Esophagus squamous epithelium (tissue), 5 donors: ENCODE data around the gene ARL10. TPM values are rescaled to one million over a fixed set of nuclear protein-coding genes. Genes with fewer than 3 reads are reported as not detected.
A peak's percentile ranks its signal among the peaks of the same experiment; 100 is the strongest.

ENCODE experiments used
- DNase-seq: peaks from one replicate; lab custom pipeline; 2025; lab: John Stamatoyannopoulos, UW
- H3K27ac ChIP-seq, 4 donors: fragments of 200-600 bp; sonication (generic); one replicate each; pipeline ENCODE4 v1.5.1; 2016 to 2019; ENCODE audit warnings: mild to moderate bottlenecking in 1 of 4
- H3K27me3 ChIP-seq, 4 donors: fragments of 200-600 bp; sonication (generic); 1 replicate in 3 of 4; 2 replicates in 1 of 4; pipeline versions ENCODE4 v1.5.1 to v1.6.0; 2017 to 2021; ENCODE audit warnings: antibody characterized with exemption in 1 of 4
- H3K36me3 ChIP-seq, 3 donors: fragments of 200-600 bp; sonication (generic); one replicate each; pipeline ENCODE4 v1.5.1; 2016 to 2019
- H3K4me1 ChIP-seq, 3 donors: fragments of 200-600 bp; sonication (generic); one replicate each; pipeline ENCODE4 v1.5.1; 2017 to 2019
- H3K4me3 ChIP-seq, 4 donors: fragments of 200-600 bp; sonication (generic); 1 replicate in 3 of 4; 2 replicates in 1 of 4; pipeline ENCODE4 v1.5.1; 2016 to 2019; ENCODE audit warnings: mild to moderate bottlenecking in 2 of 4, moderate library complexity in 1 of 4
- H3K9me3 ChIP-seq, 3 donors: fragments of 200-600 bp; sonication (generic); one replicate each; pipeline ENCODE4 v1.5.1; 2016 to 2019
- CTCF ChIP-seq, 6 experiments: fragments of 450-650 bp in 4 of 6; fragments of 200-600 bp in 2 of 6; sonication (generic) in 2 of 6; IDR thresholded peaks; one replicate each; pipeline ENCODE4 v1.5.1; 2016 to 2019; ENCODE audit warnings: antibody characterized with exemption in 6 of 6, mild to moderate bottlenecking in 4 of 6, moderate library complexity in 4 of 6
- POLR2A ChIP-seq, 4 donors: fragments of 450-650 bp; IDR thresholded peaks; one replicate each; pipeline ENCODE4 v1.6.1; 2017; ENCODE audit warnings: antibody characterized with exemption in 4 of 4, mild to moderate bottlenecking in 4 of 4, moderate library complexity in 3 of 4
- WGBS, 2 donors: methylation state at CpG; one replicate each; pipeline ENCODE4 v1.1.5; 2018; 5-methylcytosine and 5-hydroxymethylcytosine counted together
- intact Hi-C: fragments of 100-400 bp; cut with DNase I; formaldehyde crosslinking; loops from one replicate; pipeline ENCODE4 v1.15.0; 2022
- total RNA-seq, 4 donors: library from RNA; depleted of rRNA; stranded (reverse); fragments of >200 nt; gene quantifications; one replicate each; pipeline ENCODE4 v1.1.0, GENCODE V29; 2016
- donor health status: DM: yes; HTN: yes; CAD: no.

ARL10 gene
- total RNA-seq, 4 donors from 2014 or later = 2.4 to 10.1 (median 6.3) TPM

- Histone ChIP-seq H3K4me1 (peaks cover 0 to 56% (median 25%) of the 10 kb centered on the region in 3 donors), H3K9me3 (no peaks in the 10 kb centered on the region), H3K27ac (peak within 1 kb of the TSS; percentile 78 to 88 (median 82)), H3K36me3 (peaks cover 0 to 32% (median 11%) of the 10 kb centered on the region in 3 donors), H3K4me3 (peak within 1 kb of the TSS; percentile 83 to 94 (median 89)), H3K27me3 (no peaks in the 10 kb centered on the region)
- TF ChIP-seq POLR2A (IDR thresholded peaks at IDR 0.05) (peak in 2 of 4 donors; percentile 77 to 85), CTCF (IDR thresholded peaks at IDR 0.05) (peak in 4 of 6 experiments; percentile 10 to 57 (median 18))
- WGBS, 2 donors = 1 to 3% methylated on average over 13 to 30 of the region's 56 CpGs
- peak; percentile 66 for DNase-seq
- intact Hi-C loops = no loop called here
Measured at GRCh38 chr5:176361437-176362232, 3.7 kb upstream of the ARL10 start, which contains the start of gene KIAA1191. Gene KIAA1191, minus strand, starts transcription at chr5:176361764. Its CDS starts 2,256 bp downstream, at chr5:176359508.

GRCh38 chr5:176362233-176362490, 3.1 kb upstream of the ARL10 start:
- Histone ChIP-seq H3K4me3 (peak overlapping the region; percentile 83 to 94 (median 89)), H3K27me3 (no peaks in the 10 kb centered on the region), H3K27ac (peak overlapping the region; percentile 78 to 88 (median 82)), H3K4me1 (peaks cover 0 to 55% (median 25%) of the 10 kb centered on the region in 3 donors), H3K9me3 (no peaks in the 10 kb centered on the region), H3K36me3 (peaks cover 0 to 26% (median 5%) of the 10 kb centered on the region in 3 donors)
- 47 to 48% methylated on average over 8 of the region's 8 CpGs for WGBS, 2 donors
- no peak for TF ChIP-seq POLR2A (IDR thresholded peaks at IDR 0.05)
- TF ChIP-seq CTCF (IDR thresholded peaks at IDR 0.05) = no peak
- DNase-seq = no peak
- intact Hi-C loops = no loop called here

GRCh38 chr5:176364765-176365350, 429 bp upstream of the ARL10 start:
- H3K27ac ChIP-seq = peak overlapping the region; percentile 76 to 79 (median 78)
- no peak for TF ChIP-seq CTCF (IDR thresholded peaks at IDR 0.05)
- peak in 1 of 4 donors; percentile 28 for TF ChIP-seq POLR2A (IDR thresholded peaks at IDR 0.05)
- DNase-seq = no peak
- no peaks in the 10 kb centered on the region for H3K9me3 ChIP-seq
- peaks cover 0 to 46% (median 19%) of the 10 kb centered on the region in 3 donors for H3K4me1 ChIP-seq
- H3K36me3 ChIP-seq = peaks cover 0 to 26% (median 0%) of the 10 kb centered on the region in 3 donors
- no peaks in the 10 kb centered on the region for H3K27me3 ChIP-seq
- peak overlapping the region; percentile 61 to 73 (median 70) for H3K4me3 ChIP-seq
- WGBS, 2 donors = 16 to 67% methylated on average over 7 to 18 of the region's 28 CpGs
- intact Hi-C loops = no loop called here

- 67 to 90% methylated on average over 11 to 17 of the region's 38 CpGs for WGBS, 2 donors
- DNase-seq = no peak
Measured at GRCh38 chr5:176366232-176366894, 1.1 kb downstream of the ARL10 start.

More at GRCh38 chr5:176366232-176366894, 1.1 kb downstream of the ARL10 start:
- Histone ChIP-seq H3K4me3 (peak overlapping the region; percentile 61 to 73 (median 70)), H3K9me3 (no peaks in the 10 kb centered on the region), H3K4me1 (peaks cover 0 to 34% (median 9%) of the 10 kb centered on the region in 3 donors), H3K27me3 (no peaks in the 10 kb centered on the region), H3K36me3 (peaks cover 0 to 41% (median 5%) of the 10 kb centered on the region in 3 donors), H3K27ac (peak overlapping the region; percentile 76 to 79 (median 78))
- TF ChIP-seq POLR2A (IDR thresholded peaks at IDR 0.05) (no peak), CTCF (IDR thresholded peaks at IDR 0.05) (no peak)
- intact Hi-C loops = no loop called here
